ENCODE results near the gene ARFGEF2. TPM values are rescaled to one million over a fixed set of nuclear protein-coding genes. Genes with fewer than 3 reads are reported as not detected.
"Not testable (repeated sequence)": the region's sequence is repeated elsewhere in the genome, so short reads cannot be mapped to it uniquely, and the experiment has no call there.

Gene ARFGEF2
- polyA plus RNA-seq, 4 donors: 27.1 to 30.8 (median 28.9) TPM

DNA sequence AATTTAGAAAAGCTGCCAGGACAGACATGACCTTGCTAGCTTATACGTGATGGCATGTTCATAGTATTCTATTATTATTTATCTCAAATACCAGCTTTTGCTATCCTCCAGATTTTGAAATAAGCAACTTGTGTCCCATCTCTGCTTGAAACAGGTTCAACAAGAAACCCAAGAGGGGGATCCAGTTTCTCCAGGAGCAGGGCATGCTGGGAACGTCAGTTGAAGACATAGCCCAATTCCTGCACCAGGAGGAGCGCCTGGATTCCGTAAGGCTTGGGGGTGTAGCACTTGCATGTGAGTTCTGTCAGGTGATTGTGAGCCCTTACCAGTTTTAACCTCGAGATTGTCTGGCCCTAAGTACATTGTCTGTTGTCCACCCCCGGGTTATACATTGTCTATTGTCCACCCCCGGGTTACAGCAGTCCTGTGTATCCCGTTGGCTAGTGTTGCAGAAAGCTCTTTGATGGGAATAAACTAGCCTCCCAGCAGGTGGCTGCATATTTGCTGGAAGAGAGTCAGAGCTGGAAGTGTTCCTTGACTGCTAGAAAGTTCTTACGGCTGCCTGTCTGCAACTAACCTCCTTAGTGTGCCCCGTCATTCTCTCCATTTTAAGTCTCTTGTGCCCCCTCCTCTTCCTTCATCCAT, 63.2 kb downstream of the ARFGEF2 start:
- no peak for DNase-seq (ENCODE audit: low read depth in 4 of 4, low spot score in 3 of 4)

- DNase-seq (ENCODE audit: low read depth in 4 of 4, low spot score in 3 of 4): no peak
Measured at GRCh38 chr20:48986899-48987298, 65.4 kb downstream of the ARFGEF2 start.

GRCh38 chr20:48990467-48990866, 69.0 kb downstream of the ARFGEF2 start:
- DNase-seq (ENCODE audit: low read depth in 4 of 4, low spot score in 3 of 4): no peak

- no peak for DNase-seq (ENCODE audit: low read depth in 4 of 4, low spot score in 3 of 4)
Measured at GRCh38 chr20:48995589-48995988, 74.1 kb downstream of the ARFGEF2 start.

GRCh38 chr20:48999890-49000870, 78.7 kb downstream of the ARFGEF2 start:
- DNase-seq (ENCODE audit: low read depth in 4 of 4, low spot score in 3 of 4): no peak

DNA sequence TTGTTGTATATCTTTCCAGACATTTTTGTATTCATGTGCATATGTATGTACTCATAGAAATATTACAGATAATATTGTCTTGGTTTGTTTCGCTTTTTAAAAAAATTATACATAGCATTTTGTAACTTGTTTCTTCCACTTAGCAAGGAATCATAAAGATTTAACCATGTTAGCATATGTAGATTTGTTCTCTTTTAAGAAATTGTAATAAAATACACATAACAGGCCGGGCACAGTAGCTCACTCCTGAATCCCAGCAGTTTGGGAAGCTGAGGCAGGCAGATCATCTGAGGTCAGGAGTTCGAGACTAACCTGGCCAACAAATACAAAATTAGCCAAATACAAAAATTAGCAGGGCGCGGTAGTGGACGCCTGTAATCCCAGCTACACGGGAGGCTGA, 80.2 kb downstream of the ARFGEF2 start:
- no peak for DNase-seq (ENCODE audit: low read depth in 4 of 4, low spot score in 3 of 4)

DNA sequence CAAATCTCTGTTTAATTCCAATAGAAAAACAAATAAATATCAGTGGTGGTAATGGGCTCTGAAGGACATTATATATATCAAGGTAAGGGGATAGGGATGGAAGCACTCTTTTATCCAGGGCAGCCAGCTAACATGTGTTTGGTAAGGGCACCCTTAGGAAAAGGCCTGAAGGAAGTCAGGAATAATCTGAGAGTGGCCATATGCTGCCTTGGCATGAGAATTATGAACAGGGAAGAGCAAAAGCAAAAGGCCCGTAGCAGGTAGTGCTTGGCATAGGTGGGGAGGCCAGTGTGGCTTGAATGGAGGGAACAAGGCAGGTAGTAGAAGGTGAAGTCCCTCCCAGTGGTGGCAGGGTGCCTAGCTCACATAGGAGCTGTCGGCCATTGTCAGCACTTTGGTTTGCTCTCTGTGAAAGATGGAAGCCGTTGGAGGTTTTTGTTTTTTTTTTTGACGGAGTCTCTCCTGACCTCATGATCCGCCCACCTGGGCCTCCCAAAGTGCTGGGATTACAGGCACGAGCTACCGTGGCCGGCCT, 85.0 kb downstream of the ARFGEF2 start:
- no peak for DNase-seq (ENCODE audit: low read depth in 4 of 4, low spot score in 3 of 4)

- DNase-seq (ENCODE audit: low read depth in 4 of 4, low spot score in 3 of 4): no peak
Measured at GRCh38 chr20:49009899-49010631, 88.6 kb downstream of the ARFGEF2 start.

DNA sequence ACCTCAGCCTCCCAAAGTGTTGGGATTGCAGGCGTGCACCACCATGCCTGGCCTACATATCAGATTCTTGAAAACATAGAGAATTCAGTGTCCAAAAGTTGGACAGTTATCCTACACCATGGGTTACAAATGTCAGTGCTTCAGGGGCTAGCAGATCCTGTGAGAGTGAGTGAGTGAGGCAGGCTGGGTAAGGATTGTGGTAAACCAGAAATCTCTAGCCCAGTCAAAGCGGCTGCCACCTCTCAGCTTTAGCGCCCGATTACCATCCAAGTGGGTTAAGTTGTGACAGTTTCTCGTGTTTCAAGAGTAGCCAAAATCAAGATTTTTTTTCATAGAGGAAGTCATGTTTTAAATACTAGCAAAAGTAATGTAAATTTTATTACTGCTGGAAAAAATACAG, 102.7 kb downstream of the ARFGEF2 start:
- DNase-seq (ENCODE audit: low read depth in 4 of 4, low spot score in 3 of 4): no peak

DNA sequence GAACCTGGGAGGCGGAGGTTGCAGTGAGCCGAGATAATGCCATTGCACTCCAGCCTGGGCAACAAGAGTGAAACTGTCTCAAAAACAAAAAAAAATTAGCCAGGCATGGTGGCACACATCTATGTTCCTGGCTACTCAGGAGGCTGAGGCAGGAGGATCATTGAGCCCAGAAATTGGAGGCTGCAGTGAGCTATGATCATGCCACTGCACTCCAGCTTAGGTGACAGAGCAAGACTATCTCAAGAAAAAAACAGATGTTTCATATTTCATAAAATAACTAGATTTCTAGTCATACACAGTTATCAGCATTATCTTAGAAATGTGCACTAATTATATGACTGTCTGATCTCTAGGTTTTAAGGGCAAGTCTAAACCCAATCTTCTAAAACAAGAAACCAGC, 106.7 kb downstream of the ARFGEF2 start:
- not testable (repeated sequence) for DNase-seq (ENCODE audit: low read depth in 4 of 4, low spot score in 3 of 4)

DNA sequence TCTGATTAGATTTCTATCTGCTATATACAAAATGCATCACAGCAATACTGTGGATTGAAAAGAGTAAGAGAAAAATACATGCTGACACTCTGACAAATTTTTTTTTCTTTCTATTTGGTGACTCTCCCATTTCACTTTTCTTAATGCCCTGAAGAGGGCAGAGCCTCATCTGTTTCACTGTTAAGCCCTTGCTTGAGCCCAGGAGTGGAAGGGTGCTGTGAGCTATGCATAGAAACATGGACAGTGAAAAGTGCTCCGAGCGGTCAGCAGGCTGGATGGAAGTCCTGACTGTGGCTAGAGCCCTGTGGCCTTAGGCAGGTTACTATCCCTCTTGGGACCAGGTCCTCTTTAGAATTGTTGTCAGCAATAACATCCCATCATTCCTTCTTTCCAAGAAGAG, 107.2 kb downstream of the ARFGEF2 start:
- no peak for DNase-seq (ENCODE audit: low read depth in 4 of 4, low spot score in 3 of 4)

DNA sequence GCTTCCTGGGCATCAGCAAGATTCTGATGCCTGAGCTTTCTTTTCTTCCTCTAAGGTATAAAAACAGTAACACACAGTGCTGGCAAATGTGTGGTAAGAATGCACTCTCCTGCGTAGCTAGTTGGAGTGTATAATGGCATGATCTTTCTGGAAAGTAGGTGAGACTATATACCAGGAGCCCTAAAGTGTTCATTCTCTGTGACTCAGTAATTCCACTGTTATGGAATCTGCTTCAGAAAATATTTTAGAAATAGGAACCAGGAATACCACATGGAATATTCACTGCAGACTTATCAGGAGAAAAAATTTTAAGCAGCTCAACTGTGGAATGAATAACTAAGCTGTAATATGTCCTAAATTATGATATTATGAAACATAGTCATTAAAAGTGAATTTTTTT, 107.7 kb downstream of the ARFGEF2 start:
- DNase-seq (ENCODE audit: low read depth in 4 of 4, low spot score in 3 of 4): no peak

- DNase-seq (ENCODE audit: low read depth in 4 of 4, low spot score in 3 of 4): no peak
Measured at GRCh38 chr20:49030954-49031619, 109.6 kb downstream of the ARFGEF2 start.

- no peak for DNase-seq (ENCODE audit: low read depth in 4 of 4, low spot score in 3 of 4)
Measured at GRCh38 chr20:49032455-49032854, 110.9 kb downstream of the ARFGEF2 start.

- no peak for DNase-seq (ENCODE audit: low read depth in 4 of 4, low spot score in 3 of 4)
Measured at GRCh38 chr20:49034070-49034732, 112.7 kb downstream of the ARFGEF2 start.

DNA sequence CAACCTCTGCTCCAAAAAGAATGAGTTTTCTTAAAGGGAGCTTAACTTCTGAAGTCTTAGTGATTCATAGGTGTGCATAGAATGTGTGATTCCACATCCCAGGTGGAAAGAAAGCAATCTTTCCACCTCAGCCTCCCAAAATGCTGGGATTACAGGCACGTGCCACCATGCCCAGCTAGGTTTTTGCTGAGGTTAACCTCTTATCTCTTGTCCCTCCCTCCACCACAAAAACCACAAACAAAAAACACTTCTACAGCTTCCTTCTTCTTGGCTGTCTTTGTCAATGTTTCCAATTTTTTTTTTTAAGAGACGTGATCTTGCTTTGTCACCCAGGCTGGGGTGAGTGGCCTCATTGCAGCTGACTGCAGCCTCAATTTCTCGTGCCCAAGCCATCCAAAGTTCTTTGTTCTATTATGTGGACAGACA, 116.5 kb downstream of the ARFGEF2 start:
- no peak for DNase-seq (ENCODE audit: low read depth in 4 of 4, low spot score in 3 of 4)

DNA sequence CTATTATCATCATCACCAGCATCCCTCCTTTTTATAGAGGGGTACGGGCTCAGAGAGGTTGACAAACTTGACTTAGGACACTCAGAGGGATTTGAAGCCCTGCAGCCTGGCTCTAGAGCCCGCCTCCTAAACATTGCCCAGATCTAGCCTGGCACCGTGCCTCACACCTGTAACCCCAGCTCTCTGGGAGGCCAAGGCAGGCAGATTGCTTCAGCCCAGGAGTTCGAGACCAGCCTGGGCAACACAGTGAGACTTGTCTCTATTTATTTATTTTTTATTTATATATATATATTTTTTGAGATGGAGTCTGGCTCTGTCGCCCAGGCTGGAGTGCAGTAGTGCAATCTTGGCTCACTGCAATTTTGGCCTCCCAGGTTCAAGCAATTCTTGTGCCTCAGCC, 118.3 kb downstream of the ARFGEF2 start:
- no peak for DNase-seq (ENCODE audit: low read depth in 4 of 4, low spot score in 3 of 4)

DNA sequence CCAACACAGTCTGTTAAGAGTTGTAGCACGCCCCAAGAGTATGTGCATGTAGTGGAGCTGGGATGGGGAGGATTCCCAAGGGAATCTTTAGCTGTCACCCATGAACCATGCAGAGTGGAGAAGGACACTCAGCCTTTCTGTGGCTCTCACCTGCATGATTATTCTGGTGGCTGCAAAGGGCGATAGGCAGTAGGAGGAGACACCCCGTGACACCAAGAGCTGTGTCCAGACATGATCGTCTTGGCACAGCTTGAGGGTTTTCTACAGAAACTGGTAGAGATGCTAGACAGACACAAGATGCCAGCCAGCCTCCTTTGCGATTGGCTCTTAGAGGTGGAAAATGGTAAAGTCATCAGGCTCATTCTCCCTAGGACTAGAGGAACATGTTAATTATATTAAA, 121.5 kb downstream of the ARFGEF2 start:
- no peak for DNase-seq (ENCODE audit: low read depth in 4 of 4, low spot score in 3 of 4)

- DNase-seq (ENCODE audit: low read depth in 4 of 4, low spot score in 3 of 4): no peak
Measured at GRCh38 chr20:49045440-49046086, 124.1 kb downstream of the ARFGEF2 start.
